SKM-1 (cell line): ENCODE measurements around the gene DCDC1.
"Not testable (repeated sequence)": the region's sequence is repeated elsewhere in the genome, so short reads cannot be mapped to it uniquely, and the experiment has no call there.

Experiments used
- DNase-seq: peaks from one replicate; lab custom pipeline; 2025; ENCODE audit not compliant: unreplicated experiment; lab: John Stamatoyannopoulos, UW

DCDC1 gene

DNA sequence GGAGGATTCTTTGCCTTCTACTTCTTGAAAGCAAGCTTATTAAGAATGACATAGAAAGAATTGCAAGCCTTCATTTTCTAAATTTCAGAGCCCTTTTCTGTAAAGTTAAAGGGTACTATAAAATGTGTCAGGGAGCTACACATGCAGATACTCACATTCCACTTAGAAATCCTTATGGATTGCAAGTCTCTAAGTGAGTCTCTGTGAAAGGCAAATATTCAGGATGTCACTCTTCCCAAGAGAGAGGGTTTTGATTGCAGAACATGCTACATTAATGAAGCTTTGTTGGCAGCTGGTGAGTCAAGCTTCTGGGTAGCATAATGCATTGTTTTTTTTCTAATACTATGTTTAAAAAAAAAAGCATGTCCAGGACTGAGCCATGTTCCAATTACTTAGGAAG, 369.2 kb downstream of the DCDC1 start:
- DNase-seq, result no peak

DNA sequence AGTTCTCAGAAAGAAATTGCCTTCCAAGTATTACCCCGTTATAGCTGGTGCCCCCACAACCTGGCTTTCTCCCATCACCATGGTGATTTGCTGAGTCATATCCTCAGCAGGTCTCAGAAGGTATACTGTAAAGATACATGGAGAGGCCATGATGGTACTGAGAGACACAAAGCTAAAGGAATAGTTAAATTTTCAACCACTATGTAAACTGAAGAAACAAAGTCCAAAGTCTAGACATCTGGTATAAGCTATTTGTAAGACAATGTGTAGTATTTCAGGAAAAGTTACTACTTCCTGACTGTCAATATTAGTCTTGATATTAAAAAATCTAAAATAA, 377.1 kb downstream of the DCDC1 start:
- DNase-seq, result no peak

DNA sequence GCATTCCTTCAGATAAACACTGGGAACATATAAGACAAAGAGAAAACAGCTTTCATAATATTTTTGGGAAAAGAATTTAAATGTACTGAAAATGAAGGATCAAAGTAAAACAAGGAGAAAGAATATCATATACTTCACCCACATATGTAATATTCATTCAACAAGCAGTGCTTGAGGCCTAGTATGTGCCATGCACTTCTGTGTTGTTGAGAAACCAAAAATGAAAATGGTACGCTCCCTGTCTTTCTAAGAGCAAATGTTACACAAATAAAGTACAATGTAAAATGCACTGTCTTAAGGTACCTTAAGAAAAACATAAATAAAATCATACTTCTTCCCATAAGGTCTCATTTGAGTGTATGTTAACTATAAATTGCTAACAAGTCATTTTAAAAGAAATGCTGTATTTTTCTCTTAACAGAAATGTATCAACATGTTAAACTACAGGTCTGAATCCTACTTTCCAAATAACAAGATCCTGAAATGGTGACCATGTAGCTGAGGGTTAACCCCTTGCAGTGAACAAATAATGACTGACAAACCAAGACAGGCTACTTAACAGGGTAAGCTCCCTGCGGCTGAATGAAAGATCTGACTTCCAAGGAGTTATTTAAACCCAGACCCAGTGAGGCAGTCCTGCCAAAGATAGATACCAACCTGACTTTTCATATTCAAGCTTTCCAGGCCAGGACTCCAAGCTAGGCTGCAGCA, 377.6 kb downstream of the DCDC1 start:
- no peak for DNase-seq

DNA sequence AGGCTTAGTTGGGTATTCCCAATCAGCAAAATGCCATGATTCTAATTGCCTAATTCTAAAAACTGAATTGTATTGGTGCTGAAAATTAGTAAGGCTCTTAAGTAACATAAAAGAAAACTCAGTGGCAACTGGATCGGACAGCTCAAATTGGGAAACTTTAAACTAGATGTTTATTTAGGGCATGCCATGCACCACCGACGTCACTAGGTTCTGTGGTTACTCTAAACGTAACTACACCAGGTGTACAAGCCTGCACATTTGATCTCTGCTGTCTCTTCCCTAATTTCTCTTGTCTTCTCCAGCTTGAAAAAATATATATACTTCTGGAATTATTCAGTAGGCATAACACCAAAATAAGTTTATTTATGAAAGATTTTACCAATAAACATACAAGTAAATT, 378.2 kb downstream of the DCDC1 start:
- DNase-seq, result no peak

DNA sequence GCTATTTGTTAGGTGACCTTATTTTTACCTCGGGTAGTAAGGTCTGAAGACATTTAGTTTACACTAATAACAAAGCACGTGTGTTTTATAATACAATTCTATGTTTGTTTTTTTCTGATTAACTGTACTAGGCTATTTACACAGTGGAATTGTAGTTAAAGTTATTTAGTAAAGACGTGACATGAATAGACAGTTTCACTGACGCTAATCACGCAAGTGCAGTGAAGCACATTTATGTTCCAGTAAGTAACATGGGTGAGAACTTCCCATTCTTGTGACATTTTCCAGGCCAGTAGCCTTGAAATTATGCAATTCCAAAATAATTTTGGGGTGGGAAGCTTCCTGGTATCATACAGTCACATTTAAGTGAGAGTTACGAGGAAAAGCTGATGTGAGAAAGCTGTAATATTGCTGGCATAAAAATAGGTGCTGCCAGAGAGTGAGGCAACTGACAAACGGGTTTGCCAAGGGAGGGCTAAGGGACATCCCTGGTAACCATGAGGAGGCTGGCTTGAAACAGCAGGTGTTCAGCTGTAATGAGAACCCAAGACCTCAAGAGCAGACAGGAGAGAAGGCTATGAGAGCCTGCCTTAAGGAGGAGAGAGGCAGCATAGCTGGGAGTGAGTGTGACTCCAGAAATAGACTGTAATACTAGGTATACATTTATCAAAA, 378.8 kb downstream of the DCDC1 start:
- DNase-seq, result no peak

DNA sequence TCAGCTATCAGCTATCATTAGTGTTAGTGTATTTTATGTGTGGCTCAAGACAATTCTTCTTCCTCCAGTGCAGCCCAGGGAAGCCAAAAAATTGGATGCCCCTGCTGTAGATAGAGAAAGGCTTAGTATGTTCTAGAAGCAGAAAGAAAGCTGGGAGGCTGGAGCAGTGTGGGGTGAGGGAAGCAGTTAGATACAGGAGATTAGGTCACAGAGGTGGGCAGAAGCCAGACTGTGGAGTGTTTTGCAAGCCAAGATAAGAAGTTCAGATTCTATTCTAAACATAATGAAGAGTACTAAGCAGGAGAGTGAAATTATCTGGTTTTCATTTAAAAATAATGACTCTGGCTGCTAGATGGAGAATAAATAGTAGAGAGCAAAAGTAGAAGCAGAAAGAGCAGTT, 381.7 kb downstream of the DCDC1 start:
- DNase-seq, result no peak

DNA sequence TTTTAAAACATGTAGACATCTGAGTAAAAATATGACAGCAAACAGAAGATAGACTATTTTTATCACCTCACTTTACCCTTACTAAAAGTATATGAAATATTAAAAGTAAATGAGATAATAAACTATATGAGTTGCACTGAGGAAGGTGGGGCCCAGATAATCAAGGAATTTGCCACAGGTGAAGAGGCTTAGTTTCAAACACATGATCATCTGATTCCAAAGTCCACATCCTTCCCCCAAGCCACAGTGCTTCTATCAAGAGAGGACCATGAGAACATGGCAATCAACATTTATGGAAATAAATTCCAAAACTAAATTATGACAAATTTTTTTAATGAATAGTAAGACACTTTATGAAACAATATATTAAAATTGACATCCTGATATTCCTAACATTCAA, 384.0 kb downstream of the DCDC1 start:
- no peak for DNase-seq

DNA sequence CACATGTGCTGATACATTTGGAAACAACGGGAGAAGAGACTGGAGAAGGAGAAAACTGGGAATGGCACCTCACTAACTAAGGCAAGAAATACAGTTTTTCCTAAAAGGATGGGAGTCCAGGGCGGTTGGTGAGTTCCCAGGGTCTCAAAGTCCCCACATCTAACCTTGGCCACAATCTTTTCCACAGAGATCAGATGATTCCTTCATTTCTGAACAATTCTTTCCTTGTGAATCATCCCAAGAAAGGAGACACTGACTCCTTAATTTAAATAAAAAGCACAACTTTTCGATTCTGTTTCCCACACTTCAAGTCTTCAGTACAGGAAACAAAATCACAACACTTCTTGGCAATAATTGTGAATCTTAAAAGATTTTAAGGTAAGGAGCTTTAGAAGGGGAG, 384.7 kb downstream of the DCDC1 start:
- no peak for DNase-seq

DNA sequence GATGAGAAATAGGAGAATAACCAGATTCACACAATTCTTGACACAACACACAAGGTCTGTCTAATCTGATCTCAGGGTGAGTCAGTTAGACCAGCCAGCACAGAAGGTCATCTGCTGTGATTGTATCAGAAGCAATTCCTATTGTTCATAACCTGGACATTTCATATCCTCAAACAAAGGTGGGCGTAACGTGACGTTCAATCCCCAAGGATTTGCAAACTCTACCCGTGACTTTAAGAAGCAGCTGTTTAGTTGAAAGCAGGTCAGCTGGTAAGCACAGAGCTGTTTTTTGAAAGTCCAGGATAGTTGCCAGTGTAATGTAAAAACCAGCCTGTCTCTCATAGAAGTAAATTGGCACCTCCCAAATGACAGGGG, 385.1 kb downstream of the DCDC1 start:
- no peak for DNase-seq

DNA sequence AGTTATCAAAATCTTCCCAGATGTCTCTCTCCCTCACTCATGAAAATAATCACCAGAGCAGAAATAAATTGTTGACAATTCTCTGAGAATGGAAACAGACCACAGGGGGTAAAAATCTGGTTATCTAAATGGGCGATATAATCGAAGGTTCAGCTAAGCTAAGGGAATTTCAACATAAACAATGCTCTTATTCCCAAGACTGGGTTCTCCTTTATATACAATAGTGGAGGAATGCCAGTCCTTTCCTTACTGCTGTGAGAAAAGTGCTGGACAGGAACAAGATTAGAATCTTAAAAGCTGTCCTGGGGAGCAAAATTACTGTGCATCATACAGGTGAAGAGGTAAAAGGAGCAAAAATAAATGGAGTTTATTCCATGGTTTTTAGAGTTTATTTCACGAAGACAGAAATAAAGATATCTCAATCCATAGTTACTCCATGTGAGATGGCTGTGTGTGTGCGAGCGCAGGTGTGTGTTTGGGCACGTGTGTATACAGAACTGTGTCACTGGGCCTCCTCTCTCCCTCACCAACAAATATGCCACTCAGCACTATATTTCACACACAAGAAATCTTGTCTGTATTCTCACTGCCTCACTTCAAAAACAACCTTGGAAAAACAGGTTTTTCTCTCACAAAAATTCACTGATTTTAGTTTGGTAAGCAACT, 385.6 kb downstream of the DCDC1 start:
- DNase-seq, result no peak

DNA sequence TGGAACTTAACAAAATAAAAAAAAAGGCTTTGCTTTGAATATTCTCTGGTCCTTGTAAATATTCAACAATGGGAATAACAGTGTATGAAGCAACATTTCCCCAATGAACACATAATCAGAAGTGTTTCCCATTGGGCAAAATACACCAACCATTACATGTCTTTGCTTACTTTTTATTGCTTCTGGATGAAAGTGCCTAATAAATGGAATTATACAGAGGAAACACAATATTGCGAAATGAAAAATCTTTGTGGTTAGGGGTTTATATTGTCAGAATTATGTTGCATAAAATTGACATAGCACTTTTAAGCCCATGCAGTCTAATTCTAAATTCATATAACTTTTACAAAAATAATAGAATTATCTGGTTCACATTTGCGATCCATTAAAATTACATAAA, 386.4 kb downstream of the DCDC1 start:
- no peak for DNase-seq

DNA sequence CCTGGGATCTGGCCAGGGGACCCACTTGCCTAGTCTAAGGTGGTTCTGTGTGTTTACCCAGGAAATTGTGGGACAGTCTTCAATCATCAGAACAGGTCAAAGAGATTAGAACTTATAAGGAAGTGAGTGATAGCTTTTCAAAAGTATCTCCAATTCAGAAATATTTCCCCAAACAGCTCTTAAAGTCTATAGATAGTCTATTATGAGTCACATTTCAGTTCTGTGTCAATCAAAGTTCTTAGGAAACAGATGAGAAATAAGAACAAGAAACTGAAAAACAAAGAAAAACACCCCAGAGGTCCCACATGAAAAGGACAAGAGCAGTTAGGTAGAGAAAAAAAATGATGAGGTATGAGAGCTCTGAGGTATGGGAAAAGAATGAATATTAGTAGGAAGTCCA, 402.0 kb downstream of the DCDC1 start:
- DNase-seq, result no peak

DNA sequence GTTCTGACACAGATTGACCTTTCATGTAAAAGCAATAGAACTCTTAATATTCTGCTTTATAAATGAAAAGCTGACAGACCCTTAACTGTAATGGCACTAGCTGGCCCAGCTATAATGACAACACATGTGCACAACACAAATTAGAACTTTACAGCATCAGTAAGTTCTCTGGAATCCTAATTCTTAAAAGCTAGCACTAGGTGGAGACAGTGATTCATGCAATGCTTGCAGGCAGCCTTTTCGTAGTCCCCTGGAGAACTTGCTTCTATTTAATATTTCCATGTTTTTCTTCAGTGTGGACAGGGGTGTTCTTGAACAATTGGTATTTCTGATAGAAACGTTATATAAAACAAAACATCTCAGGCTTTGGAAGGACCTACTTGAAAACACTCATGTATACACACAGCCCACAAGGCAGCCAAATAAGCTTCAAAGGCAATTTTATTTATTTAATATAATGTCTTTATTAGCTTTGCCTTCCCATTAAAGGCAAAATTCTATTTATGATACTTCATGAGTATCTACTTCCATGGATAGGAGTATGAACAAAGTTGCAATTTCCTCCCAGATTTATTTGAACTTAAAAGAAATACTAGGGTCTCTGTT, 409.0 kb downstream of the DCDC1 start:
- DNase-seq, result no peak

DNA sequence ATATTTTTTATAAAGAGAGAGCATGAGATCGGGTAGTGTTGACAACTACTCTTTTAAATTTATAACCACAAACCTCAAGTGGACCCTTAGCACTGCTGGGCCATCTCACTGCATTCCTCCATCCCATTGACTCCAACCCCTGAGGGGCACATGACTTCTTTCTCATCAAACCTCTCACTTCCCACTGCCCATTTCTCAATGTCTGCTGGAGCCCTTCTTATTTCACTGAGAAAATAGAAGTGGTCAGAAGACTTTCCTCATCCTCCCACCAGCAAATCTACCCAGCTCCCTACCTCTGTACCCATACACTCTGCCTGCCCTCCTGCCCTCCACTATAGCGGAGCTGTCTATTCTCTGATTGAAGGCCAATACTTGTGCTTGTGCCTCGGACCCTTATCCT, 412.8 kb downstream of the DCDC1 start:
- DNase-seq, result no peak

DNA sequence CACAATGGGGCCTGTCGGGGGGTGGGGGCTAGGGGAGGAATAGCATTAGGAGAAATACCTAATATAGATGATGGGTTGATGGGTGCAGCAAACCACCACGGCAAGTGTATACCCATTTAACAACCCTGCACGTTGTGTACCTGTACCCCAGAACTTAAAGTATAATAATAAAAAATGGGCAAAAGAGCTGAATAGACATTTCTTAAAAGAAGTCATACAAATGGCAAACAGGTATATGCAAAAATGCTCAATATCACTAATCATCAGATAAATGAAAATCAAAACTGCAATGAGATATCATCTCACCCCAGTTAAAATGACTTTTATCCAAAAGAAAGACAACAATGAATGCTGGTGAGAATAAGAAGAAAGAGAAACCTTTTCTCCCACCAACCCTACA, 419.7 kb downstream of the DCDC1 start:
- no peak for DNase-seq

DNA sequence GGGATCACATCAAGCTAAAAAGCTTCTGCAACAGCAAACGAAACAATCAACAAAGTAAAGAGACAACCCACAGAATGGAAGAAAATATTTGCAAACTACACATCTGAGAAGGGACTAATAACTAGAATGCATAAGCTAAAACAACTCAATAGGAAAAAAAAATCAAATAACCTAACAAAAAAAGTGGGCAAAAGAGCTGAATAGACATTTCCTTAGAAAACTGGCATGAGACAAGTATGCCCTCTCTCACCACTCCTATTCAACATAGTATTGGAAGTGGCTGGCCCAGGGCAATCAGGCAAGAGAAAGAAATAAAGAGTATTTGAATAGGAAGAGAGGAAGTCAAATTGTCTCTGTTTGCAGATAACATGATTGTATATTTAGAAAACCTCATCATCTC, 421.8 kb downstream of the DCDC1 start:
- not testable (repeated sequence) for DNase-seq

DNA sequence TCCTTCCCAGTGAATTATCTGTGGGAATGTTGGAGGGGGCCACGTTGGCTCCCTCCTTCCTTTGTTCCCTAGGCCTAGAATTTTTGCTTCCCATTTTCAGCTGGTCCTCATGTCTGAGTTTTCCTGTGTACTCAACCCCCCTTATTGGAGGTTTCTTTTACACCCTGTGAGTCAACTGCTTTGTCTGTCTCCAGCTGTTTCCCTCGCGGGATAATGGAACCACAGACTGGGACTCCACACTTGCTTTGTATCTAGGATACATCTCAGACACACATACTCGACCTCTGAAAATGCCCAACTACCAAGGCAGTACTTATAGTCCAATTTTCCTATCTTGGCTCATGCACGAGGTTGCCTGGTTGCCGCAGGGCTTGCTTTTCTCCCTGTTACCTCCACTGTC, 430.7 kb downstream of the DCDC1 start:
- no peak for DNase-seq

DNA sequence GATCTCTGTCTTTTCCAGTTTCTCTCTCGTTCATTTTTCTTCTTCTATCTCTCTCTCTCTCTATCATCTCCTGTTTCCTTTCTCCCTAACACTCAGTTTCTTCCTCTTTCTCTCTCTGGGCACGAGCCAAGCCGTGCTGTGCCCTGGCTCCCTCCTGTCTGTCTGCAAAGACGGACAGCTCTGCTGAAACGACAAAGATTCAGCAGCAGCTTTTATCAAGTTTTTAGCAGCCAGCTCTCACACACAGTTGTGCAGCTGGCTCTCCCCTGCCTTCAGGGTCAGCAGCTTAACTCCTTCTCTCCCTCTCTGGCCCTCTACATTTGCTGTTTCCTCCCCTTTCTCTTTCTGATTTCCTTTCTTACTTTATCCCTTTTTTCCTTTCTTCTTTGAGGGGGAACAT, 431.4 kb downstream of the DCDC1 start:
- no peak for DNase-seq

DNA sequence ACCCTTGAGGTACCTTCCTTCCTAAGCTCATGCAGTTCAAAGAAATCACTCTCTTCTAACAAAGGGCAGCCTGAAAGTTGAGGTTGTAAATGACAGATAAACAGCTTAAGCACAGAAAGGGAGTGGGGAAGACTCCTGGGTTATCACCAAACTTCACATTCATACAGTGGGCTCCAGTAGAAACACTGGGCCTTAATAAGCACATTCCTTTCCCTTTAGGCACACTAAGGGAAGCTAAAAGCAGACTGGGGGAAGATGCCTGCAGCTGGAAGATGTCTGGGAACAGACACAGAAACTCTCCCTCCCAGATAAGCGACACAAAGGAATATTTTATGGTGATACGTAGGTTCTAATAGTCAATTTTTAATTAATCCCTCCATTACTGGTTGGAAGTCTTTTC, 433.0 kb downstream of the DCDC1 start:
- DNase-seq, result no peak

DNA sequence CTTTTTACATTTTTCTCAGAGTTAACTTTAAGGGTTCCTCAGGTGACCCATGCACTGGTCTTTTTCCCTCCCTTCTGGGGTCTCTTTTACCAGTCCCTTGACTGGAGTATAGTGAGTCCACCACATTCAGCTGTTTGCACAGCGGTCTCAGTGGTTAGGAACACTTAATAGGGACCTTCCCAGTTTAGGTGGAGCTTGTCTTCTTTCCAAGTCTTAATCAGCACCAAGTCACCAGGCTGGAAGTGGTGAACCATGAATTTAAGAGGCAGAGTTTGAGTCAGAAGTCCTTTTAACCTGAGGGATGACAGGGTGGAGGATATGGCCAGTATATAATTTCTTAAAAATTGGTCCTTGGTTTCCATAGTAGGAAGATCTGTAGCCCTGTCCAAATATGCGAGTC, 433.7 kb downstream of the DCDC1 start:
- no peak for DNase-seq

DNA sequence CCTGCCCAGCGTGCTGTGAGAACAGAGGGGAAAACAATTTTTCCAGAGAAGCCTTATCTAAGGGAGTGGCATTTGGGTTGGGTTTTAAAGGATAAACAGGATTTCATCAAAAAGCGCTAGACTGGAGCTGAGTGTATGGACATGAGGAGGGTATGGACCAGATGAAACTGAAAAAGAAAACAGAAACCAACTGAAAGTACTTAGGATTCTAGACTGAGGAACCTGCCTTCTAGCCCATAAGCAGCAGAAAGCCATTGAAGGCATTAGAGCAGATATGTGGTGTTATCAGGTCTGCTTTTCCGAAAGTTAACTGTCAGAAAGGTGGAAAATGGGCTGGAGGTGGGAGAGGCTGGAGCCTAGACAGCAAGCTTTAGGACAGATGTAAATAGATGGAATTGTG, 443.4 kb downstream of the DCDC1 start:
- no peak for DNase-seq

DNA sequence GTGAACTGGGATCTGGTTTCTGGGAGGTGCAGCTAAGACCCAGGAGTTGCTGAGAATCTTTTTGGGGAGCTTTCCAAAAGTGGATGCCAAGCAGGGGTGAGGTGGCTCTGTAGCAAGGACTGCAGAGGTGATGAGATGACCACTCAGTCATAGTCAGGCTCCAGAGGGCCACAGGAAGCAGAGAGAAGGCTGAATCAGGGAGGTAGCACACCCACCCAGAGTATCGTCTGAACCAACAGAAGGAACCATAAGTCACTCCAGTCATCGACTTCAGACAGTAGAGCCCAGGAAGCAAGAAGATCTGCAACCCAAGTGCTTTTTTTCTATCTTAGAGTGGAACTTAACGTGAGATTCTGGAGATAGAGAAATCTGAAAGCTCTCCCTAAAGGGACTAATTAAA, 447.7 kb downstream of the DCDC1 start:
- no peak for DNase-seq
